DMS114 treated with DMSO at 0.1 percent for 48 hours (cell line): ENCODE results near the gene ENOX1.
"Not testable (repeated sequence)": the region's sequence is repeated elsewhere in the genome, so short reads cannot be mapped to it uniquely, and the experiment has no call there.

Source experiments
- DNase-seq: peaks from one replicate; lab custom pipeline; 2025; ENCODE audit not compliant: unreplicated experiment; lab: John Stamatoyannopoulos, UW

Gene ENOX1

DNA sequence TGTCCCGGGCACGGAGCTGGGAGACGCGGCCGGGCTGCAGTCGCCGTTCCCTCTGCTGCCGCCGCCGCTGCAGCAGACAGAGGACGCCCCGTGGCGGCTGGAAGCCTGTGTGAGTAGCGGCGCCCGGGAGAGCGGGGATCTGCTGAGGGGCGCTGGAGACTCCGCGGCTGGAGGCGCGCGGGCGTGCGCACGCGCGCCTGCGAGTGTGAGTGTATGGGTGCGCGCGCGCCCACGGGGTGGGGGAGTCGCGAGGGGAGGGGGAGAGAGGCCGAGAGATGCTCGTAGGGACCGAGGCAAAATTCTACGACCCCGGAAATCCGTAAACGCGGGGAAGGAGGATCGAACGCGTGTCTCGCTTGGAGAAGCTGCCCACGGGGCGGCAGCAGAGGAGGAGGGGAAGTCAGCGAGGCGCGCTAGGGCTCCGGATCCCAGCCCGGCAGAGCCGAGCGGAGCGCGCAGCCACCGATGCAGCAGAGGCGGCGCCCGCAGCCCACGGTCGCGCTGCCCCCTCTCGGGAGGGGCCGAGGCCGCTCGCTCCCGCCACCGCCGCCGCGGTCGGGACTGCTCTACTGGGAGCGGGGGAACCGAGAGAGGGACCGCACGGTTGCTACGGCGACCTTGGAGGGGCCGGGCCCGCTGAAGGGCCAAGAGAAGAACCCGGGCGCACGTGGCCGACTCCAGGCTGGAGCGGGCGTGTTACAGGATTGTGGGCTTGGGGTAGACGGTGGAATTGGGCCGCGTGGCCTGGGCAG is at the start of gene ENOX1:
TSS of gene ENOX1 (minus strand) at position 207 of the 752 bp plus-strand sequence.
- DNase-seq: peak; percentile 26

- DNase-seq: no peak
These were observed 48.9 kb upstream of the ENOX1 start for GRCh38 chr13:43835701-43836100.

DNA sequence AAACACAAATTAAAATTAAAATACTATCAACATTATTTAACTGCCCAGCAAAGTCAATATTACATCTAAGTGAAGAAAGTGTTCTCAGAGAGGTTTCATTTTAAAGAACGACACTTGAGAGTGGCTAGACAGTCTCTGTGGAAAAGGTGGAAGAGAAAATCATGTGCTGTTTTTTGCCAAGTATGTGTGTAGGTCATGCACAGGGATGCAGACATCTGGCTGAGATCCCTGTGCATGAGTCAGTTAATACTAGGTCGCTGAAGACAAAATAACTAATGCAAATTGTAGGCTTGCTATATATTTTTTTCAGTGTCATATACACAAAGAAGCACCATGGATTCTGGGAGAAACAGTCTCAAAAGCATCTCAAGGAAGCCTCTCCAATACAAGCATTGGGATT is 44.3 kb upstream of the ENOX1 start:
- DNase-seq: no peak

DNA sequence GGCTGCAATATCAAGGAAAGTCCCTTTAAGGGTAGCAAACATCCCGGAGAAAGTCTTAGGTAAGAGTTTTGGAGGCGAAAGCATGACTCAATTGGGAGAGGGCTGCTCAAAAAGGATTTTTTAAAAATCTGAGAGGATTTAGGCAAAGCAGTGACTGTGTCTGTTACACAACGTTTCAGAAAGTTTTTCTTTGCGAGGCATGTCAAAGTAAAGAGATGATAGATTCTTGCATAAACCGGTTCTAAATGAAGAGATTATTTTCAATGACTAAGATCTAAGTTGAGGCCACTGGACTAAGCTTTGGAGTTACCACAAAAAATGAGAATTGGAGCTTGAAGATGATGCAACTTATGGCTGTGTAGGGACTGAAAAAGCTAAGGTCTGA is 43.7 kb upstream of the ENOX1 start:
- no peak for DNase-seq

DNA sequence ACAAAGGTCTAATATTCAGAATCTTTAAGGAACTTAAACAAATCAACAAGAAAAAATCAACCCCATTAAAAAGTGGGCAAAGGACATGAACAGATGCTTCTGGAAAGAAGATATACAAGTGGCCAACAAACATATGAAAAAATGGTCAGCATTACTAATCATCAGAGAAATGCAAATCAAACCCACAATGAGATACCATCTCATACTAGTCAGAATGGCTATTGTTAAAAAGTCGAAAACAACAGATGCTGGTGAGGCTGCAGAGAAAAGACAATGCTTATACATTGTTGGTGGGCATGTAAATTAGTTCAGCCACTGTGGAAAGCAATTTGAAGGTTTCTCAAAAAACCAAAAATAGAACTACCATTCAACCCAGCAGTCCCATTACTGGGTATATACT is 37.9 kb upstream of the ENOX1 start:
- not testable (repeated sequence) for DNase-seq

GRCh38 chr13:43822969-43823368 is 36.2 kb upstream of the ENOX1 start:
- no peak for DNase-seq

- DNase-seq: no peak
These were observed 29.7 kb upstream of the ENOX1 start for GRCh38 chr13:43816401-43816889.

- no peak for DNase-seq
These were observed 28.4 kb upstream of the ENOX1 start for GRCh38 chr13:43815204-43815603.

- no peak for DNase-seq
These were observed 21.9 kb upstream of the ENOX1 start for GRCh38 chr13:43808676-43809075.

GRCh38 chr13:43805681-43806128 is 18.9 kb upstream of the ENOX1 start:
- peak; percentile 22 for DNase-seq

DNA sequence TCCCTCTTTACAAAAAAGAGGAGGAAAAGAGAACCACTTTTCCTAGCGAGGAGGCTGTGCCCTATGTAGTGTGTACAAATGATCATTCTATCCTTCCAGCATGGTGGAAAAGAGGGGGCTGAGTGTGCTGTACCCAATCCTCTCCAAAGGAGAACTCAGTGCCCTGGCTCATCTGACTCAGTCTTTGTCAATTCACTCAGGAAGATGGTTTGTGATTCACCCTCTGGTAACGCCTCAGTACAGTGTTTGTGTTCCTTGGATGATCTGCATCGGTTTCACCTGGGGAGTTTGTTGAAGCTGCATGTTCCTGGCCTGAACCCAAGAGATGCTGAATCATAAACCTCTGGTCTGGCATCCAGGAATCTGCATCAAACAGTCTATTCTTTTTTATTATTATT is 18.3 kb upstream of the ENOX1 start:
- DNase-seq: no peak

GRCh38 chr13:43804461-43805070 is 17.8 kb upstream of the ENOX1 start:
- peak; percentile 53 for DNase-seq

GRCh38 chr13:43802511-43802910 is 15.7 kb upstream of the ENOX1 start:
- DNase-seq: no peak

DNA sequence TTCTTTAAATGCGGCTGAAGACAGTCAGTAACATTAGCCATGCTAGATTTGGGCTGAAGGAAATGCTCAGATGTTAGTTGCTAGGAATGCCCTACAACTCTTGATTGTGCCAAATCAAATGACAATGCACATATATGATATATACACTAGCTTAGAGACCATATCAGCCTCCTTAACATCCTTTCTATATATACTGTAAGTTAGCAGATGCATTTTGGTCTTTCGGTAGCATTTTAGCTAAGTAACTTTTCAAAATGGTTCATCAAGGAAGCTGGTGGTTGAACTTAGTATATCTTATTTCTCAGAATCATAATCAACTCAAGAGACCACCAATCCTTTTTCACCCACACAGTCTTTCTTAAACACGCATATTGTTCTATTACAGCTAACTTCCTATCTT is 14.1 kb upstream of the ENOX1 start:
- no peak for DNase-seq

- no peak for DNase-seq
These were observed 12.4 kb upstream of the ENOX1 start for GRCh38 chr13:43799191-43799590.

GRCh38 chr13:43797869-43798268 is 11.1 kb upstream of the ENOX1 start:
- DNase-seq: no peak

DNA sequence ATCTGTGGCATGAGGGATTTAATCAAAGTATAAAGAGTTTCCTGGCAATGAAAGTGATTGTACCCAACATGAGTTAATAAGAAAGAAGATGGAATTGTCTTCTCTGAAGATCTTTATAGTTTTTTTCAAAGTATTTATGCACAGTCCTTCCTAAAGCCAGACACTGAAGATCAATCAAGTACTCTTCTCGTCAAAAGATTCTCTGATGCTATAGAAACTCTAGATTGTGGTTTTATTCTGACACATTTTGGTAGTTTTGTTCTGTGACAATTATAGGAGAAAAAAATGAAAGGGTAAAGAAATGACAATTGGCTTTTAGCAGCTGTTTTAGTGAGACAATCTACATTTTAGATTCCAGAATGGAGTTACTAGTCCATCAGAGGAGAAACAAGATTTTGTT is 10.4 kb upstream of the ENOX1 start:
- DNase-seq: no peak

DNA sequence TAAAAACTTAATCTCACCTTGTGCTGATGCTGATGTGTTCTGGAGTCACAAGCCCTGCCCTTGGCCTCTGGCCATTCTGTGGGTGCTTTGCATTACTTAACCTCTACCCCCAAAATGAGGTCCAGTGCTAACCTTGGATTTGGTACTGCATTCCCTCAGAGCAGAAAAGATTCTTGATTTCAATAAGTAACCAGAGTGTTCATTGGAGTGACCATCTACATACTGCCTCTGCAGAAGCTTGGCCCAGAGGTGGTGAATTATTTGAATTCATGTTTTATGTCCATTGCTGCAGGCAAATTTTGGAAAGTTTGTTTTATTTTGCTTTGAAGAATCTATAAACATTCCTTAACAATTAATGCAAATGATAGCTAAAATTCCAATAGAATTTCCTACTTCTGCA is 7.6 kb upstream of the ENOX1 start:
- no peak for DNase-seq

- DNase-seq: no peak
These were observed 5.5 kb upstream of the ENOX1 start for GRCh38 chr13:43792076-43792881.

DNA sequence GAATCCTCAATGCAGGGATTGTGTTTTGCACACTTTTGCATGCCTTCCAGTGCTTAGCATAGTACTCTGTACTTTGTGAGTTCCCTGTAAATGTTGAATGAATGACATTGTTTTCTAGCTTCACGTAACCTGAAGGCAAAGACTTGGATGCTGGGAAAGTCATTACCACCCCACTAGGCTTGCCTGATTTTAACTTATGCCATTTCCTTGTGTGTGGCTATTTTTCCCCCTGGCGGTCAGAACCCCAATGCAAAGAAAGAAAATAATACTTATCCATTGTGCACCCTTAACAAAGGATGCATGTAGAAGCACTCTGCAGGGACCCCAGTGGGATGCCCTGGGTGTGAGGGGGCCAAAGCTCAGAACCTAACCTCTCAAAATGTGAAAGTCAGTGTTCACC is 1.2 kb upstream of the ENOX1 start:
- no peak for DNase-seq

DNA sequence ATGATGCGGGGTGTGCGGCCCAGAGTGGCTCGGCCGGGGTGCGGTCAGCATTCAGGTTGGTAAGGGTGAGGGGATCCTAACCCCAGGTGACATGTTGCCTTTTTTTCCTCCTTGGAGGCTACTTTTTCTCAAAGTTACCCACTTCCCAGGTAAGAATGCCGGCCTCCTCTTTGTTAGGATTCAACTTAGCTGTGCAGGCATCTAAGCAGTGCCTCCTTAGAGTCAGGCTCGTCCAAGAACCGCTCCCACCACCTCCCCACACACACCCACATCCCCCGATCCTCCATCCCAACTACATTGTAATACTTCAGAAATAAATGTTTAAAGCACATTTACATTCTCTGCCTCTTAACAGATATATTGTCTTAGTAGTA is 733 bp upstream of the ENOX1 start:
- DNase-seq: no peak

DNA sequence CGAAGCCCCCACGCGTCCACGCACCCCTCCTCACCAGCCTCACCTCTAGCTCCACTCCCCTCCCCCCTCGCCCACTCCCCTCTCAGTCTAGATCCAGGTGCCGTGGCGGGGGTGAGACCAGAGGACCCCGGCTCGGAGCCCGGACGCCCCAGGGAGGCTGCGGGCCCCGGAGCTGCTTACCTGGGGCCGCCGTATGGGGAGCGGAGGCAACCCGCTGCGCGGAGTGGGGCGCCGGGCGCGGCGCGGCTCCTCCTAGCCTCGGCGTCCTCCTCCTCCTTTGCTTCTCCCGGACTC is 353 bp downstream of the ENOX1 start:
- no peak for DNase-seq
